WI38 (cell line): Measurements from ENCODE around the gene ZNF814.
"Not testable (repeated sequence)": the region's sequence is repeated elsewhere in the genome, so short reads cannot be mapped to it uniquely, and the experiment has no call there.

Source experiments
- H3K4me3 ChIP-seq: 2 replicates; pipeline ENCODE4 v1.5.1; 2011; ENCODE audit warnings: low read depth, mild to moderate bottlenecking, control low read depth, low read length
- CTCF ChIP-seq: IDR thresholded peaks from 2 replicates; pipeline ENCODE4 v1.5.1; 2012; ENCODE audit warnings: low read depth, mild to moderate bottlenecking, control low read depth, low read length

The ZNF814 gene

GRCh38 chr19:57886046-57886445 is 2.8 kb downstream of the ZNF814 start:
- no peak for TF ChIP-seq CTCF
- no peak overlapping the region for H3K4me3 ChIP-seq

DNA sequence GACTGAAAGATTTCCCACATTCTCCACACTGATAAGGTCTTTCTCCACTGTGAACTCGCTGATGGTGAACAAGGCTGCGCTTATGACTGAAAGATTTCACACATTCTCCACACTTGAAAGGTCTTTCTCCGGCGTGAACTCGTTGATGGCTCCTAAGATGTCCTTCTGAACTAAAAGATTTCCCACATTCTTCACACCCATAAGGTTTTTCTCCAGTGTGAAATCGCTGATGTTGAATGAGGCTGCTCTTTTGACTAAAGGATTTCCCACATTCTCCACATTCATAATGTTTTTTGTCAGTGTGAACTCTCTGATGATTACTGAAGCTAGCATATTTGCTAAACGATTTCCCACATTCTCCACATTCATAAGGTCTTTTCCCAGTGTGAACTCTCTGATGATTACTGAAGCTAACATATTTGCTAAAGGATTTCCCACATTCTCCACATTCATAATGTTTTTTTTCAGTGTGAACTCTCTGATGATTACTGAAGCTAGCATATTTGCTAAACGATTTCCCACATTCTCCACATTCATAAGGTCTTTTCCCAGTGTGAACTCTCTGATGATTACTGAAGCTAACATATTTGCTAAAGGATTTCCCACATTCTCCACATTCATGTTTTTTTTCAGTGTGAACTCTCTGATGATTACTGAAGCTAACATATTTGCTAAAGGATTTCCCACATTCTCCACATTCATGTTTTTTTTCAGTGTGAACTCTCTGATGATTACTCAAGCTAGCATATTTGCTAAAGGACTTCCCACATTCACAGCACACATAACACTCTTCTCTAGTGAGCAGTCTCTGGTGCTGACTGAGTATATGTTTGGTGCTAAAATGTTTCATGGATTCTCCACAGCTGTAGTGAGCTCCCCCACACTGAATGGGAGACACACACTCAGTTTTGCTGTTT is 14.7 kb downstream of the ZNF814 start:
- not testable (repeated sequence) for H3K4me3 ChIP-seq

- no peak for TF ChIP-seq CTCF
- H3K4me3 ChIP-seq: no peak overlapping the region
Measured at GRCh38 chr19:57872450-57872849, 16.4 kb downstream of the ZNF814 start.

DNA sequence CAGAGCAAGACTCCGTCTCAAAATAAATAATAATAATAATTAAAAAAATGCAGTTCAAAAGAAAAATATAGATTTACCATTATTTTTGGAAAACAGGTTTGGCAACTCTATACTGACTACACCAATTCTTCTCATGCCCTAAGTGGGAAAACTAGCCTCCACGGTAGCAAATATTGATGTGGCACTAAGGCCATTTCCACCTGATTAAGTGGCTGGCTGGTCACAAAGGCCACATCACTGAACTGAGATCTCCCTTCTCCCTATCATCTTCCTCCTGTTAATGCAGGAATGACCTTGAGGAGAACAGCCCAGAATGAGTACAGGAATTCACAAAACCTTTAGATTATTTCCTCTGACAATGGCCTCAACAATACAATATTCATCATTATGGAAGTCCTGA is 18.6 kb downstream of the ZNF814 start:
- no peak for TF ChIP-seq CTCF
- H3K4me3 ChIP-seq: no peak overlapping the region

GRCh38 chr19:57869655-57870054 is 19.2 kb downstream of the ZNF814 start:
- H3K4me3 ChIP-seq: not testable (repeated sequence)

- no peak overlapping the region for H3K4me3 ChIP-seq
- no peak for TF ChIP-seq CTCF
Measured at GRCh38 chr19:57867868-57868492, 20.9 kb downstream of the ZNF814 start.

DNA sequence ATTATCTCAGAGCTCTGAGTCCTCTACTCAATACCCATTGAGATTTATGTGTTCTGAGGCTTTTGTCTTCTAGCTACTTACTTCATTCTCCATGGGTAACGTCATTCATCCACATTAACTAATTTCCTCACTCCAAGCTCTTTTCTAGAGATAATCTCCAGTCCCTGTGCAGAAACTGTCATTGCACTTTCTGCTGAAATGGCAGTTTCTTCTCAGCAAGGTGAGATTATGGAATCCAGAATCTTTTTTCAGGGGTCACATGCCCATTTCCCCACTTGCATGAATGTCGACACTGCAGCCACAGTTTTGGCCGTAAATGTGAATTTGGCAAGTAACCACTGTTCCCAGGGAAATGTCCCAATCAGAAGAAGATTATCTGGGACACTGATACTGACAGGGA is 26.5 kb downstream of the ZNF814 start:
- not testable (repeated sequence) for H3K4me3 ChIP-seq

DNA sequence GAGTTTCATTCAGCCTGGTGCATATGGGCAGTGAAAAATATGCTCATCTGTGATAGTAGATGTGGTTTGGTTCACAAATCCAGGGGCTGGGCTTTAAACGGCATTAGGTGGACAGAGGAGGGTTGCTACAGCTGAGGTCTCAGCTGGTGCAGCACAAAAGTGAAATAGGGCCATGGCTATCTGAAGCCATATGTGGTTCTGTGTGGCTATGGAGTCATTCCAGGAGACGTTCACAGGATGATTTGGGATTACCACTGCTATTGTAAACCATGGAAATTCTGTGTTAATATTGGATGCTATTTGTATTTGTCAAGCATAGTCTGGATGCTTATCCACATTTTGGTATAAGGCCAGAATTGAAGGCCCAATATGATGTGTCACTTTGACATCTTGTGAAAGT is 34.7 kb downstream of the ZNF814 start:
- H3K4me3 ChIP-seq: not testable (repeated sequence)

DNA sequence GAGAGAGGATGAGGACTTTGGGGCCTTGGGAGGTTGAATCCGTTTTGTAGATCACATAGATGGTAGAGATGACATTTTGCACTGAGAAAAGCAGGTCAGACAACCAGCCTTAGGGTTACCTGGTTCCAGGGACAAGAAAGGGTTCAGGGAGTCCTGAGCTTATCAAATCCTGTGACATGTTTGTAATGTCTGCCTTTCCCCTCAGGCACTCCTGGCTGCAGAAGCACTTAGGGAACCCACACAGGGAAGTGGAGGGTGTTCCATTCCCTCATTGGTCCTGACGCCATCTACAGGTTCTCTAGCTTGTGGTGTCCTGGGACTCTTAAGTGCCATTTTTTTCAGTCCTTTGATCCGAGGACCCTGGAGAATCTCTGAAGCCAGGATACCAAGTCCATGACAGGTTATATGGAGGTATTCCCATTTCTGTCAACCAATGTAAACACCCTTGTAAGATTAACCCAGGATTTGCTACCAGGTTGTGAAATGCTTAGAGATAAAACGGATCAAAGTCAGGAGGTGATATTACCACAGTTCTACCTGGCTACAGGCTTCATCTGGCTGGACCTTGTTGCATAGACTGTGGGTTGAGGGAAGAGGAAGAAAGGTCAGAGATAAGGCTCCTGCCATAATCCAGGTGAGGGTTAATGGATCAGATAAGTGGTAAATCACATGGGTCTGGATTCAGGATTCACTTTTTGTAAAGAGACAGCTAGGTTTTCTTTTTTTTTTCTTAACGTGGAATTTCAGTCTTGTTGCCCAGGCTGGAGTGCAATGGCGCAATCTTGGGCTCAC is 36.8 kb downstream of the ZNF814 start:
- H3K4me3 ChIP-seq: not testable (repeated sequence)

GRCh38 chr19:57850553-57851017 is 38.3 kb downstream of the ZNF814 start:
- no peak for TF ChIP-seq CTCF
- peak overlapping the region; percentile 82 for H3K4me3 ChIP-seq

GRCh38 chr19:57849666-57850473 is 39.0 kb downstream of the ZNF814 start, which contains the start of gene ZNF587:
TSS of gene ZNF587 (plus strand) at chr19:57849859. CDS start at chr19:57850039, 180 bp downstream.
- H3K4me3 ChIP-seq: peak within 1 kb of the TSS; percentile 82

GRCh38 chr19:57849162-57849665 is 39.6 kb downstream of the ZNF814 start:
- H3K4me3 ChIP-seq: peak overlapping the region; percentile 82; the same call in 1 of the 2 replicates
